Measurements from ENCODE around the gene LAIR2.

Gene LAIR2

DNA sequence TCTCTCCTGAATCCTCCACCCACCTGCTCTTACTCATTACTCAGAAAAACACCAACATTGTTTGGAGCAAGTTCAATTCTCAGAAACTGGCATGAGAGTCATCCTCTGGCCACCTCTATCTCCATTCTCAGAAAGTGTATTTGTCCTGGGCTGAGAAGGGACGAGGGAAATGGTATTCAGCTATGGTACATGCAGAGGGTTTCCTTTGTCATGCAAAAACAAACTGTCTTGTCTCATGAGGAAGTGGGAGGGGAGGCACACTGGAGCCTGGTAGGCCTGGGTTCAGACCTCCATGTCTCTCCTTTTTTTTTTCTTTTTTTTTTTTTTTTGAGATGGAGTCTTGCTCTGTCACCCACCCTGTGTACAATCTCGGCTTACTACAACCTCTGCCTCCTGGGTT is 39.1 kb downstream of the LAIR2 start:
- FAIRE-seq = no peak

DNA sequence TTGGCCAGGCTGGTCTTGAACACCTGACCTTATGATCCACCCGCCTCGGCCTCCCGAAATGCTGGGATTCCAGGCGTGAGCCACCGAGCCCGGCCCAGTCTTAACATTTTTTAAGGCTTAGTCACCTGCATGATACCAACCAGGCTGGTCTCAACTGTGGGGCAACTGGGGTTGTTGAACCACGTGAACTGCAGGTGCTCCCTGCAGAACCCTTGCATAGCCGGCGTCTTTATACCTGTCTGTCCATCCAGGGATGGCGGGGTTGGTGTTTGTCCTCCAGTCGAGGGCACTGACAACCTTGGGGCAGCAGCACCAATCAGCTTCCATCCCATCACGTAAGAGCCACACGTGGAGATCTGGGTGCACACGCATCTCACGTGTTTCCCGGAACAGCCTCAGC is 46.2 kb downstream of the LAIR2 start:
- FAIRE-seq = no peak

DNA sequence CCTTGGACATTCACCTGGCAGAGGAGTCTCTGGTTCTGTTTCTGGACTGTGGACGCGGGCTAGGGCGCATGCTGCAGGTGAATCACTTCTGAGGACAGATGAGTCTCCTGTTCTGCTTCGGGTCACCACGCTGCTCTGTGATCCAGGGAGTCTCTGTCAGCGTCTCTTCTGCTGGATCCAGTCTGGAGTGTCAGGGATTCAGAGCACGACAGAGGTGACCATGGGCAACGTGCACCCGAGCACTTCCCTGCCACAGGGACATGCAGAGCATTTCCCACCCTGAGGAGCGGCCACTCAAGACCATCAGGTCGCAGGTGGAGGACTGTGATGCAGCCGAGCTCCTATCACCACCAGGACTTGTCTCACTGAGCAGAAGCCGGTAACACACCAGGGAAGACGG is 46.6 kb downstream of the LAIR2 start:
- no peak for FAIRE-seq

DNA sequence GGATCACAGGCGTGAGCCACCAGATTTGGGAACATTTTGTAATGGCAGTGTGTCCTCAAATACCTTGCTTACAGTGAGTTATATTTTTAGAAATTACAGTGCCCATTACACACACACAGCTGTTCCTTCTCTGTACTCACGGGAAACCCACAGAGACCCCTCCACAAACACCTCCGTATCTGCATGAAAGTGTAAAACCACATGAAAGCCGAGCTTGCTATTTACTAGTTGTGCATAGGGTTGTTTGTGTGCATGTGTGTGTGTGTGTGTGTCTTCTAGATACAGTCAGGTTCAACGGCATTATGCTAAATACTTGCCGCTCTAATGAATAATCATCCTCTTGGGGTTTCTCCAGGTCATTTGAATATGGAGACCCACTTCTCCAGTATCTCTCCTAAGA is 48.7 kb downstream of the LAIR2 start:
- no peak for FAIRE-seq

DNA sequence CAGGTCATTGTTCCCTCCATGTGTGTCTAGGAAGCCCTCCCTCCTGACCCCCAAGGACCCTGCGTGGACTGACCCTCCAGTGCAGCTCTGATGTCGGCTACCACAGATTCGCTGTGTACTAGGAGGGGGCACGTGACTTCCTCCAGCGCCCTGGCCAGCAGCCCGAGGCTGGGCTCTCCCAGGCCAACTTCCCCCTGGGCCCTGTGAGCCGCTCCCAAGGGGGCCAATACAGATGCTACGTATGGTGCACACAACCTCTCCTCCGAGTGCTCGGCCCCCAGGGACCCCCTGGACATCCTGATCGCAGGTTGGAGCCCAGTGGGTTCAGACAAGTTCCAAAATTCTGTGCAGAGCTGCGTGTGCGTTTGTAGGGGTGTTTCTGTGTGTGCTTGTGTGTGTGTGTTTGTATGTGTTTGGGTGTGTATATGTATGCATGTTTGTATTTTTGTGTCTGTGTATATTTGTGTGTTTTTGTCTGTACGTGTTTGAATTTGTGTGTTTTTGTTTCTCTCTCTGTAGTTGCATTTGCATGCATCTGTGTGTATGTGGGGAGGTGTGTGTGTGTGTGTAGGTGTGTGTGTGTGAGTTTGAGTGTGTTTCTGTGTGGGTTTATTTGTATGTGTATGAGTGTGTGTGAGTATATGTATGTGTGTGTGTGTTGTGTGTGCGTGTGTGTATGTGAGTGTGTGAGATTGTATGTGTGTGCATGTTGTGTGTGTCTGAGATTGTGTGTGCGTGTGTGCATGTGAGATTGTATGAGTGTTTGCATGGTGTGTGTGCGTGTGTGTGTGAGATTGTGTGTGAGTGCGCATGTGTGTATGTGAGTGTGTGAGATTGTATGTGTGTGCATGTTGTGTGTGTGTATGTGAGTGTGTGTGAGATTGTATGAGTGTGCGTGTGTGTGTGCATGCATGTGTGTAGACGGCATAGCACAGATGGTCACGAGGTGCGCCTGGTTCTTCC is 49.6 kb downstream of the LAIR2 start:
- no peak for FAIRE-seq

DNA sequence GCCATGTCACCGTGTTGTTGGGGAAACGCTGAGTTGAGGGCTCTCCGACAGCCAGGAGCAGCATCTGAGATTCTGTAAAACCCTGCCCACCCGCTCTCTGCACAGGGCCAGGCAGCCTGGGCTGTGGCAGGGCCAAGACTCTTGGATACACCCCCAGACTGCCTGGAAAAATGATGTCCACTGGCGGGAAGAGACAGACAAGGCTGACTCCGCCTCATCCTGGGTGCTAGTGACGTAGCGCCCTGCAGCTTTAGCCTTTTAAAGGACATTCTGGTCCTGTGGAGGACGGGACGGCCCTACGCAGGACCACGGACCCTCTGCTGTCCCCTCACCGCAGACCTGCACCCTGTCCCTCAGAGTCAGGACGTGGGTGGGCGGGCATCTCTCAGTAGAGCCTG is 50.3 kb downstream of the LAIR2 start:
- FAIRE-seq = no peak

DNA sequence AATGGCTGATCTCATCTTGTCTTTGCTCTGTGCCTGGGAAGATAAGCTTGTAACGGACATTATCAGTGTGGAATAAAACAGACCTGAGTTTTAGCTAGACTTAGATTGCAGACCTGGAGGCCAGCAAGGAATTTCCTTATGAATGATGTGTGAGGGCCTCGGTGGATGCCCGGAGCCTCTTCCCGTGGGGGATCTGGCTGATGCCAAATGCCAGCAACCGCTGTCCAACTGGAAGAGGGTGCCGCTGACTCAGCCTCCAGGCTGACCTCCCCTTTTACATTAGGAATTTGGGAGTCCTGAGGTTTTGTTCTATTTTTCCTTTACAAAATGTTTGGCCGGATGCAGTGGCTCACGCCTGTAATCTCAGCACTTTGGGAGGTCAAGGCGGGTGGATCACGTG is 51.4 kb downstream of the LAIR2 start:
- FAIRE-seq = no peak

DNA sequence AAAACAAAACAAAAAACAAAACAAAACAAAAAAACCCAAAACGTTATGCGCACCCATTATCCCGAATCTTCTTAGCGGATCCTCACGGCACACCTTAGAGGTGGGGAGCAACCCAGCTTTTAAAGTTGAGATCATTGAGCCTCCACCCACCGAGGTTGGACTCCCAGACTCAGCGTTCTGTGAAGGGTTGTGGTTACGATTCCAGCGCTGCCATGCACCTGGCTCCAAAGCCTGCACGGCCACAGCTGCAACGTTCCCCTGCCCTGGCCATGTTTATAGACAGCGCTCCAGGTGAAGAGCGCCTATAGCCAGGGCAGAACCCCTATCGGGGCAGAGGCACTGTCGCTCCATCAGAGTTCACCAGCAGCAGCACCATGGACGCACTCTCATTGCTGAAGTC is 52.3 kb downstream of the LAIR2 start:
- no peak for FAIRE-seq

DNA sequence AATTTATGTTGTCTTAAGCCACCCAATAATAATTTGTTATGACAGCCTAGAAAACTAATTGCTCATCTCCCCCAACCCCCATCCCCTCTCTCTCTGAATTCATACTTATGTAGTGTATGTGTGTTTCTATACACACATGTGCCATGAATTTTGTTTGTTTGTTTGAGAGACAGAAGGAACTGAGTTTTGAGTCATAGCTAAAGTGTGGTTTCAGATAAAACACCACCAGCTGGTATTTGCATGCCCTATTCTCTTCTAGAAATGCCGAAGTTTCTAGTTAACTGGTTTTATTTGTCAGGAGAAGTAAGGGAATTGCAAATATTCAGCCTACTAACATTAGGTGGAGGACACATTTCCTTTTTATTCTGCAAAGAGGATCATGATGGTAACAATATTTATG is 53.6 kb downstream of the LAIR2 start:
- no peak for FAIRE-seq

DNA sequence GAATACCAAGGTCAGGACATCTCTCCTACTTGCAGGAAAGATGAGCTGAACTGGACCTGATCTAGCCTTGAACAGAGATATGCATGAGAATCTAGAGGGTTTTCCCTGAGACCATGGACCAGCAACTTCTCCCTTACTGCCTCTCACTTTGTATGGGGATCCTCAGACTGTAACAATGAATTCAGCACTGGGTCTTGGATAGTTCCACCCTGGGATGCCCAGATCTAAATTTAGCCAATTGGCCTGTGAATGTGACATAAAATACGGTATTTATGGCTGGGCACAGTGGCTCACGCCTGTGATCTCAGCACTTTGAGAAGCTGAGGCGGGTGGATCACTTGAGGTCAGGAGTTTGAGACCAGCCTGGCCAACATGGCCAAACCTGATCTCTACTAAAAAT is 55.7 kb downstream of the LAIR2 start:
- no peak for FAIRE-seq
